Panc1 (cell line): ENCODE results near the gene PLXNA2.

Experiments used
- POLR2AphosphoS5 ChIP-seq: IDR thresholded peaks from 2 replicates; pipeline ENCODE4 v1.6.1; 2012; ENCODE audit warnings: mild to moderate bottlenecking, low read depth, low read length, moderate library complexity
- TF ChIP-seq, protein P1 (sequence below): fragments of 450-650 bp; IDR thresholded peaks from 2 replicates; pipeline ENCODE4 v1.5.1; 2017; ENCODE audit warnings: mild to moderate bottlenecking

DNA sequence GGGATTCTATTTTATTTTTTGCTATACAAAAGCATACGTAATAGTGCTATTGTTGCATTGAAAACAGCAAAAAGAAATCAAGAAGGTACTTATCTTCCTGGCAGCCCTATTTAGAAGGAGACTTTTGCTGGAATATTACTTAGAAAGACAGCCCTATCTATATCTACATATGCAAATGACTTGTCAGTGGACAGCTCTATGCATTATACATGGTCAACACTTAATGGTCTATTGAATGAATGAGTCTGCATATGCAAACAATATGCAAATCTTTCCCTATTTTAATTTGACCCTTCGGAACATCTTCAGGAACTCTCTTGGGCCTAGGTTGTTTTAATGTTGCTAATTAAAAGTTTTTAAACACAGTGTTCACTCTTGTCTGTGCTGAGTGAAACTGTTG, 110.8 kb downstream of the PLXNA2 start:
- TF ChIP-seq, protein P1, sequence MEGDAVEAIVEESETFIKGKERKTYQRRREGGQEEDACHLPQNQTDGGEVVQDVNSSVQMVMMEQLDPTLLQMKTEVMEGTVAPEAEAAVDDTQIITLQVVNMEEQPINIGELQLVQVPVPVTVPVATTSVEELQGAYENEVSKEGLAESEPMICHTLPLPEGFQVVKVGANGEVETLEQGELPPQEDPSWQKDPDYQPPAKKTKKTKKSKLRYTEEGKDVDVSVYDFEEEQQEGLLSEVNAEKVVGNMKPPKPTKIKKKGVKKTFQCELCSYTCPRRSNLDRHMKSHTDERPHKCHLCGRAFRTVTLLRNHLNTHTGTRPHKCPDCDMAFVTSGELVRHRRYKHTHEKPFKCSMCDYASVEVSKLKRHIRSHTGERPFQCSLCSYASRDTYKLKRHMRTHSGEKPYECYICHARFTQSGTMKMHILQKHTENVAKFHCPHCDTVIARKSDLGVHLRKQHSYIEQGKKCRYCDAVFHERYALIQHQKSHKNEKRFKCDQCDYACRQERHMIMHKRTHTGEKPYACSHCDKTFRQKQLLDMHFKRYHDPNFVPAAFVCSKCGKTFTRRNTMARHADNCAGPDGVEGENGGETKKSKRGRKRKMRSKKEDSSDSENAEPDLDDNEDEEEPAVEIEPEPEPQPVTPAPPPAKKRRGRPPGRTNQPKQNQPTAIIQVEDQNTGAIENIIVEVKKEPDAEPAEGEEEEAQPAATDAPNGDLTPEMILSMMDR: no peak
- no peak for TF ChIP-seq POLR2AphosphoS5
